Activated CD4-positive, CD25-positive, alpha-beta regulatory T cell (primary cell): ENCODE data around the gene TRIM75.
"Not testable (repeated sequence)": the region's sequence is repeated elsewhere in the genome, so short reads cannot be mapped to it uniquely, and the experiment has no call there.

ENCODE experiments used
- DNase-seq, 4 experiments: peaks; one replicate each; lab custom pipeline; 2025; lab: John Stamatoyannopoulos, UW

Gene TRIM75

DNA sequence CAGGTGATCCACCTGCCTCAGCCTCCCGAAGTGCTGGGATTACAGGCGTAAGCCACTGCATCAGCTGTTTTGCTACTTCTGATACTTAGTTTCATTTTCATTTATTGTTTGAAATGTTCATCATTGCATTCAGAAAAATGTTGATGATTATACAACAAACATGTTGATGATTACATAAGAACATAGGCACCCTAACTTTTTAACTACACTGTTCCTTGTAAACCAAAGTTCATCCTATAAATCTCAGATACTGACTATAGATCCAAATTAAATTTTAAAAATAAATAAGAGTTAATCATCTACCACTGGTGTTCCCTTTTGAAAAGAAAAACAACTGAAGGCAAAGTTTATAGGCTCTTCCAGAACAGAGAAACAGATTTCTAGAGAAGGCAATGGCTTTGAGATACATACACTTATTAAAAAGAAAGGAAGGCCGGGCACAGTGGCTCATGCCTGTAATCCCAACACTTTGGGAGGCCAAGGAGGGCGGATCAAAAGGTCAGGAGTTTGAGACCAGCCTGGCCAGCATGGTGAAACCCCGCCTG, 23.4 kb downstream of the TRIM75 start:
- DNase-seq = no peak

DNA sequence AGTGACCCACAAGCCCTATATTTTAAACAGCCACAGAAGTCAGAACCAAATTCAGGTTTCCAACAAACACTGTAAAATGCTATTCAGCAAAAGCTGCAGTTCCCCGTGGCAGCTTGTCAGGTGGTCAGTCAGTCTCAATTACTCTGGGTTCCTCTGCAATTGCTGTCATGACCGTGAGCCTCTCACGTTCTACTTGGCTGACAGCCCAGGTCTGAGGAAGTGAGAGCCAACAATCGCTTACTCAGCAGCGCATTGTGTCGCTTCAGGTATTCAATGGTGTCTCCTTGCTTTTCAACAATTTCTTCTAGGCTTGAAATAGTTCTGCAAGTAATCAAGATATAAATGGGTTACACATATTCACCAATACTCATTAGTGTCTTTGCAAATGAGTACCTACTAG, 25.8 kb downstream of the TRIM75 start:
- no peak for DNase-seq

DNA sequence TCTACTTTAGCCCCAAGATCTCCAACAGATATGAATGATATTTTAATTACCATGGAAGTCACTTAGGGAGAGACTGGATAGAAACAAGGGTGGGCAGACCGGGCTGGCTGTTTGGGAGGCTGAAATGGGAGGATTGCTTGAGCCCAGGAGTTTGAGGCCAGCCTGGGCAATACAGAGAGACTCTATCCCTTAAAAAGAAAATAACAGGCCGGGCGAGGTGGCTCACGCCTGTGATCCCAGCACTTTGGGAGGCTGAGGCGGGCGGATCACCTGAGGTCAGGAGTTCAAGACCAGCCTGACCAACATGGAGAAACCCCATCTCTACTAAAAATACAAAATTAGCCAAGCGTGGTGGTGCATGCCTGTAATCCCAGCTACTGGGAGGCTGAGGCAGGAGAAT, 31.1 kb downstream of the TRIM75 start:
- DNase-seq = not testable (repeated sequence)

DNA sequence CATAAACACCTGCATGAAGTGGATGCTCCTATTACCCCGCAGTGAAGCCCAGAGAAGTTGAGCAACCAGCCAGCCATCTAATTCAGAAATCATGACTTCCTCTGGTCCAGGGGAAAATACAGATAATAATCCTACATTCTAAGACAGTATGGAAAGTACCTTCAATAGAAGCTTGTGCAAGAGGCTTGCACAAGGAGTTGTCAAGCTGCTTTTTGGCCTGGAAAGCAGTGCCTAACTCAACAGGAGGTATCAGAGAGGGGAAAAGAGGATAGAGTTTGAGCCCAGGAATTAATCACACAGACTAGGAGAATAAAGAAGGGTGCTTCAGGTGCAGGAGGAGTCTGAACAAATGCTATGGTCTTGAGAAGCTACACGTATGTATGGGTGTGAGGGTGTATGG, 32.3 kb downstream of the TRIM75 start:
- DNase-seq = no peak

DNA sequence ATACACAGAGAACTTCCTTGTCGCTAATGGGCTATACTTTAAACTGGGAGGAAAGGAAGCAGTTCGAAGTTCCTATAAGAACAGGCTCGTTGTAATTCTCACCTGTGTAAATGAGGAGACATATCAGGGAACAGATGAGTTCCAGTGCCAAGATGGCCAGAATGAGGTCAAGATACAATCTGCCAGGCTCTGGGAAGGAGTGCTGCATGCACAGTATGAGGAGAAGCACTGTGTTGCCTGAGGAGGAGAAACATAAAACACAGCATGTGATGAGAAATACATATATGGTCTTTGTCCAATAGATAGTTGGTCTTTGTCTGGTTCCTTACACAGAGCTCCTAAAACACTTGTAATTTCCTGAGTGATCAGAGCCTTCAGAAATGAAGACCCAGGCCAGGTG, 34.7 kb downstream of the TRIM75 start:
- no peak for DNase-seq

DNA sequence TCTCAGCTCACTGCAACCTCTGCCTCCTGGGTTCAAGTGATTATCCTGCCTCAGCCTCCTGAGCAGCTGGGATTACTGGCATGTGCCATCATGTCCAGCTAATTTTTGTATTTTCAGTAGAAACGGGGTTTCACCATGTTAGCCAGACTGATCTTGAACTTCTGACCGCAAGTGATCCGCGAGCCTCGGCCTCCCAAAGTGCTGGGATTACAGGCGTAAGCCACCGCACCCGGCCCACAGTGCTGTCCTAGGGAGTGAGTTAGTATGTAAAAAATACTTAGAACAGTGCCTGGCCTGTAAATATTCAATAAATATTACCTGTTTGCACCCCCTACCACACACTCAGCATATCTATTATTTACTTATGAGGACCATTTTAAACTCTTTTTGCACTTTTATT, 38.5 kb downstream of the TRIM75 start:
- not testable (repeated sequence) for DNase-seq

DNA sequence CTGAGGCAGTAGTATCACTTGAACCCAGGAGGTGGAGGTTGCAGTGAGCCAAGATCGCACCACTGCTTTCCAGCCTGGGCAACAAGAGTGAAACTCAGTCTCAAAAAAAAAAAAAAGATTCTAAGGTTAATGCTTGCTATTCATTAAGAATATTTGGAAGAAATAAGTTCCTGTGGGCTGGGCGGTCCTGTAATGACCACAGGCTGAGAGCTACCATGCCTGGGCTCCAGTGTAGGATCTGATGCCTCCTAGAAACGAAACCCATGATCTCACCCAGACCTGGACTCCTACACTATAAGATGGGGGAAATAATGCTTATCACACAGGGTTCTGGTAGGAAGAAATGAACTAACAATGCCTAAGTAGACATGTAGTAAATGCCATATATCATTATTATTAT, 41.2 kb downstream of the TRIM75 start:
- no peak for DNase-seq

DNA sequence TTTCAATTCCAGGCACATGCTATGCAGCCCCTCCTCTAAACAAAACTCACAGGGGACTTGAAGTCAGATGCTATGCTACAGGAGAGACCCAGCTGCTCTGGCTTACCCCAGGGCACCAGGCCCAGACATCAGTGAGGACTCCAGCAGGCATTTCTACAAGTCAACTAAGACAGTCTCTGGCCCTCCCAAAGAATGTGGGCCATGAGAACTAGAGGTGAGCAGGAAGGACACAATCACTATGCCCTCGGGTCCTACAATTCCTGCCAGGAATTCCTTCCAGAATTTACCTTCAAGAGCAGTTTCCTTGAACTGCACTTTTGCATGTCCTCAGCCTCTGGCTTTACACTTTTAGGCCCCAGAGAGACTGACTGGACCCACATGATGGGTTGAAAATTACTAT, 41.6 kb downstream of the TRIM75 start:
- no peak for DNase-seq

DNA sequence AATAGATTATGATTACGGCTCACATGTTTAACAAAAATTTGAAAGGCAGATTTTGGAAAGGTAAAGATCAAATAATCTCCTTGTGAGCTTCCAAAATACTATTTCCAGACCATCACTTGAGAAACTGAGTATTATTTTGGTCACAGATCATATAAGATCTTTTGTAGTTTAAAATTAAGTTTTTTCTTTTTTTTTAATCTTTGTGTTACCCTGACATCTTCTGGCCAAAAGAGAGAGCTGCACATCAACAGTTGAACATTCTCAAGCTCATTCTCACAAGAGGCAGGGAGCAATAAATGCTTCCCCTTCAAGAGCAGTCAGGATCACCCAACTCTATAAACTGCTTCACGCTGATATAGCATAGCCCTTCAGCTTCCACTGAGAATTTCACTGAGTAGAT, 43.1 kb downstream of the TRIM75 start:
- DNase-seq = no peak

DNA sequence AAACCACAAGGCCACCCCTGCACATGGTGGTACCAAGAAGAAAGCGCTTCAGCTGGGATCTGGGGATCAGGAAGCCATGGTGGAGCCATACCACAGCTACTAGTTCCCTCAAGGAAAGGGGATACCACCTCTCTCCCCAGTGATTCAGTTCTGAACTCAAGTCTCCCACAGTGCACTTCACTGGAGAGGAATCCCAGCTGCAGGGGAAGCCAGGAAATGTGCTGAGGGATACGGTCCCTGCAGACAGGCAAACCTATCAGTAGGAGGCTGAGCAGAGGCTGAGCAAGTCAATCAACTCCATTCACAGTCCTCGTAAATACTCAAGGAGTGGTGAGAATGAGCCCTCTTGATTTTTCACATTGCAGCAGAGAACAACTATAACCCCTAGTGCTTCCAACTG, 48.0 kb downstream of the TRIM75 start:
- DNase-seq = no peak

DNA sequence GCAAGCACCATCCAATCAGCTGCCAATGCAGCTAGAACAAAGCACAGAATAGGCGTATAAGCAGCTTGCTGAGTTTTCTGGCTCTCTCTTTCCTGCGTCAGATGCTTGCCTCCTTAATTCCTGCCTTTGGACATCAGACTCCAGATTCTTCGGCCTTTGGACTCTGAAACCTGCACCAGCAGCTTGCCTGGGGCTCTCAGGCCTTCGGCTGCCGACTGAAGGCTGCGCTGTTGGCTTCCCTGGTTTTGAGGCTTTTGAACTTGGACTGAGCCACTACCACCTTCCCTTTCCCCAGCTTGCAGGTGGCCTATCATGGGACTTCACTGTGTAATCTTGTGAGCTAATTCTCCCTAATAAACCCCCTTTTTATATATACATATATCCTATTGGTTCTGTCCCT, 52.9 kb downstream of the TRIM75 start:
- DNase-seq = no peak
